COLO668 (cell line): ENCODE data around the gene ANKRD35.
"Not testable (repeated sequence)": the region's sequence is repeated elsewhere in the genome, so short reads cannot be mapped to it uniquely, and the experiment has no call there.

Source experiments
- DNase-seq: peaks from one replicate; lab custom pipeline; 2025; ENCODE audit not compliant: unreplicated experiment; lab: John Stamatoyannopoulos, UW

The ANKRD35 gene

DNA sequence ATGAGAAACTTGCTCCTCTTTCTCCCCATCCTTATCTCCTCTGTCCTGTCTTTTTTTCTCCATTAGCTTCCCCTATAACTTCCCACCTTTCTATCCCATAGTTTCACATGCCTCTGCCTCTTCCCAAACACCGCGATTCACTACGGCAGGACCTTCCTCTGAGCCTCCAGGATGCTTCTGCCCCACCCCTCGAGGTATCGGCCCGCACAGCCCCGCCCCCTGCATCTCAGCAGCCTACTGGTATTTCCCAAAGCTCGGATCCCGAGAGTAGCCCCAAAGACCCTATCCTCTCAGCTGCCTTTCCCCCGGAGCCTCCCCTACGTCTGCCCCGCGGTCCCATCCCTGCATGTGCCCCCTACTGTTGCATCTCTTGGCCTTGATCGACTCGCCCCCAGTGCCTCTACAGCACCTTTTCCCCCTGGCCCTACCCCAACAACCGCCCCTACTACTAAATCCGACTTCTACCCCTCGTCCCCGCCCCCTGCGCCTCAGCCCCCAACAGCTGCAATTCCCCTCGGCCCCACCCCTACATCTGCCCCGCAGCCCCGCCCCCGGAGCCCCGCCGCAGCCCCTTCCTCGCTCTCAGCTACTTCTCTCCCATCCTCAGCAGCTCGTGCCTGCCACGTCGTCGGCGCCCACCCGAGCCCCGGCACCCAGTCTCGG lies 27.3 kb downstream of the ANKRD35 start:
- peak; percentile 56 for DNase-seq

GRCh38 chr1:145857170-145857569 lies 28.5 kb downstream of the ANKRD35 start:
- DNase-seq: no peak

DNA sequence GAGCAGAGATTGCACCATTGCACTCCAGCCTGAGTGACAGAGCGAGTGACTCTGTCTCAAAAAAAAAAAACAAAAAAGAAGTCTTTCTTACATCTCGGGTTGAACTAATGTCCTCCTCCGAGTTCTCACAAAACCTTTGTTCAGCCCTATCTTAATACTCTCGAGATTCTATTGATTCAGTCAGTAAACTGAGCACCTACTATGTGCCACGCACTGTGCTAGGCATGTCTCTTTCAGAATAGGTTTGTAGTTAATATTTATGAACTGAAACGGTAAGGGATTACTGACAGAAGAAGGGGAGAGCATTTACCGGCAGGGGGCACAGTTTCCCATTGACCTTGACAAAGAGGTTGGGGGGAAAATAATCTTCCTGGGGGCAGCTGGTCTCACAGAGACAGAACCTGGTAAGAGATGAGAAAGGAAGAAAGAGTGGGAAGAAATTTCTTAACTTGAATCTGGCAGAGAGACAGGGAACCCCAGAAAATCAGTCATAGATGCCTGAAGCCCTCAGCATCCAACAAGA lies 30.2 kb downstream of the ANKRD35 start:
- DNase-seq: no peak

- no peak for DNase-seq
Measured at GRCh38 chr1:145849356-145850160, 36.1 kb downstream of the ANKRD35 start.

GRCh38 chr1:145847827-145848226 lies 37.8 kb downstream of the ANKRD35 start:
- DNase-seq: no peak

- peak; percentile 28 for DNase-seq
Measured at GRCh38 chr1:145846201-145846612, 39.5 kb downstream of the ANKRD35 start.

DNA sequence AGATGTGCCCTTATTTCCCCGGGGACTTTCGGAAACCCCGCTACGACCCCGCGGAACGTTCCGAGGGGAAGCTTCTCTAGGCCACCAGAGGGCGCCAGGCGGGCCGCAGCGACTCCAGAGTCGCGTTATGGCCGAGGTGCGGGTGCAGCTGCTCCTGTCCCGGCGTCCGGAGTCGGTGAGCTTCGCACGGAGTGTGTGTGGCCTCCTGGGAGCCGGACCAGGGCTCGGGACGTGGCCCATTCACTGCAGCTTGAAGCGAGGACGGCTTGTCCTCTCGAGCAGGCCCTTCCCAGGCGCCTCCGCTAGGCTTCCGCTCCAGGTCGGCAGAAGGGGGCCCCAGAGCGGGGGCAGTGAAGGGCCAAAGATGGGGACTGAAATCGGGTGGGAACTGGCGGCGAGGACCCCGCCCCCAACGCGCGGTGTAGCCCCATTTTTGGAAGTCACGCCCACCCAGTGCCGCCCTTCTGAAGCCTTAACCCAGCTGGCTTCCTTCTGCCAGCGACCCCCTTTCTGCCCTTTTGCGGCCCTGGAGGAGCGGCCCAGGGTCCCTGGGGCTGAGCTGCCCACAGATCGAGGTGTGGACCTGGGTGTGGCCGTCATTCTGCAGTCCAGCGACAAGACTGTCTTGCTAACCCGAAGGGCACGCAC lies 40.0 kb downstream of the ANKRD35 start, which contains the start of gene NUDT17:
Gene NUDT17 (plus strand): TSS at position 117 of the 648 bp plus-strand sequence. CDS start 11 bp downstream, at position 128.
- DNase-seq: peak; percentile 89

- DNase-seq: no peak
Measured at GRCh38 chr1:145845144-145845513, 40.5 kb downstream of the ANKRD35 start.

DNA sequence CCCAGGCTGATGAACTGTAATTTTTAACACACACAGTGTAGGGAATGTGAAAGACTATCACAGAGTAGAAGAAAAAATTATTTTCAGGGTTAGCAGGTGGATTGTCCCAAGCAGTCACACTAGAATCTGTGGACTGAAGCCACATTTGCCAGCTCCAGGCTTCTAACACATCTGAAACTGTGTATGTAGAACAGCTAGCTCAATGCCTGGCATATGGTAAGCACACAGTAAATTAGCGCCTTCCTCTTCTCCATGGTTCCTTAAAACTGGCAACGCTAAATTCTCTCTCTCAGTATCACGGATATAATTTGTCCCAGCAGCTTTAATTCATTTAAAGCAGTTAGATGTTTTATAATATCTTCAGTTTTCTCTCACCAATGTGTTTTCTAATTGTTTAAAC lies 42.6 kb downstream of the ANKRD35 start:
- DNase-seq: no peak

DNA sequence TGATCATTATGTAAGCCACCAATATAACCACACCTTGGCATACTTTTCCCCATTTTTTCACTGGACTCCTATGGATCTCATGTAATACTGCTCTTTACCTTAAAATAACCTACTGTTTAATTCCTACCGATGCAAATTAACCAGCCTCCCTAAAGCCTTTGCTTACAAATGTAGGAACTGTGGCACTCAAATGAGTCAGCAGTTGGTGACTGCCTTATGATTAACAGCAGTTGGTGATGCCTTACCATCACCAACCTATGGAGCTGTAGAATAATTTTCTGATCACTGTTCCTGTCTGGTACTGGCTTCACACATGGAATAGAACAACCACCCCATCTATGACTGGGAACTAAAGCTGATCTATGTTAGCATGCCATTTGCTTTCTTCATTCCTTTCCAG lies 48.0 kb downstream of the ANKRD35 start:
- no peak for DNase-seq

DNA sequence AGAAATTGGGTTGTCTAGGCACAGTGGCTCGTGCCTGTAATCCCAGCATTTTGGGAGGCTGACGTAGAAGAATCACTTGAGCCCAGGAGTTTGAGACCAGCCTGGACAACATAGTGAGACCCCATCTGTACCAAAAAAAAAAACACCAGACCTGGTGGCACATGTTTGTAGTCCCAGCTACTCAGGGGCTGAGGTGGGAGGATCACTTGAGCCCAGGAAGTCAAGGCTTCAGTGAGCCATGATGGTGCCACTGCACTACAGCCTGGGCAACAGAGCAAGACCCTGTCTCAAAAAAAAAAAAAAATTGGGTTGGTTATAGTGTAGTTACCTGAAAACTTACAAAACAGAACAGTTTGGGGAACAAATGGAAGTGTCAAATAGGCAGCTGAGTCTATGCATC lies 54.9 kb downstream of the ANKRD35 start:
- not testable (repeated sequence) for DNase-seq

DNA sequence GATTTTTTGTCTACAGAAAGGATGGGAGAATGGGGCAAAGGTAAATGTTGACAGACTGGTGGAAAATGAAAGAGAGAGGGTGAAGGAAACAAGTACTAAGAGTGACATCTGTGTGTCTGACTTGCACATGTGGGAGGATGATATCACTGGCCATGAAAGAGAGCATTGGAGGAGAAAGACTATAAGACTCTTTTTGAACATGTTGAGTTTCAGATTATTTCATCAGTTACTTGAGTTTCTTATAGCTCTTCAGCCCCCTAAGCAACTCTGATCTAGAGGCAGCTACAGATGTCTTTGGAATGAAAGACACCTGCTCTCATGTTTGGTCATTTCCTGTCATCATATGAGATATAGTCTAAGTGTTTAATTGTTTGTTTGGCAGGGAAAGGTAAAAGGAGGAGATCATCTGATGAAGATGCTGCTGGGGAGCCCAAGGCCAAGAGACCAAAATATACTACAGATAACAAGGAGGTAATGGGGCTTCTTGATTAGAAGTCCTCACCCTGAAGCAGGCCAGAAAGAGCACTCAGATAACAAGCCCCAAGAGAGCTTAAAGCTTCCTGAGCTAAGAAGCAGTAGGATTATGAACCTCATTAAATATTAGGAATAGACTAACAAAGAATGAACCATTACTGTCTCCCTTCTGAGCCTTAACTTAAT lies 57.2 kb downstream of the ANKRD35 start:
- no peak for DNase-seq

GRCh38 chr1:145827966-145828365 lies 57.7 kb downstream of the ANKRD35 start:
- DNase-seq: no peak

GRCh38 chr1:145826030-145826429 lies 59.6 kb downstream of the ANKRD35 start:
- DNase-seq: no peak

DNA sequence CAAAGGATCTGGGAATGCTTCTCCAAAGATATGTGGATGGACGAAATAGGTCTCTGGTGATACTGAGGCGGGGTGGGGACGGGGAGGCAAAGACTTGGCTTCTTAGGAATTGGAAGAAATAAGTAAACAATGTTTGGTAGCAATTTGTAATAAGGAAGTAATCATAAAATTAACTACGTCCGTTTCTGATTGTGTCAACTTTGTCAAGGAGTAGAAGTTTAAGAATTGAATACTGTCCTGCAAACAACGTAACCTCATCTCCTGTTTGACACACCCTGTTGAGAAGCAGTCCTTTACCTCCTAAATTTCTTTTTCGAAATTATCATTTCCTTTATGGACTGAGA lies 61.2 kb downstream of the ANKRD35 start:
- no peak for DNase-seq

DNA sequence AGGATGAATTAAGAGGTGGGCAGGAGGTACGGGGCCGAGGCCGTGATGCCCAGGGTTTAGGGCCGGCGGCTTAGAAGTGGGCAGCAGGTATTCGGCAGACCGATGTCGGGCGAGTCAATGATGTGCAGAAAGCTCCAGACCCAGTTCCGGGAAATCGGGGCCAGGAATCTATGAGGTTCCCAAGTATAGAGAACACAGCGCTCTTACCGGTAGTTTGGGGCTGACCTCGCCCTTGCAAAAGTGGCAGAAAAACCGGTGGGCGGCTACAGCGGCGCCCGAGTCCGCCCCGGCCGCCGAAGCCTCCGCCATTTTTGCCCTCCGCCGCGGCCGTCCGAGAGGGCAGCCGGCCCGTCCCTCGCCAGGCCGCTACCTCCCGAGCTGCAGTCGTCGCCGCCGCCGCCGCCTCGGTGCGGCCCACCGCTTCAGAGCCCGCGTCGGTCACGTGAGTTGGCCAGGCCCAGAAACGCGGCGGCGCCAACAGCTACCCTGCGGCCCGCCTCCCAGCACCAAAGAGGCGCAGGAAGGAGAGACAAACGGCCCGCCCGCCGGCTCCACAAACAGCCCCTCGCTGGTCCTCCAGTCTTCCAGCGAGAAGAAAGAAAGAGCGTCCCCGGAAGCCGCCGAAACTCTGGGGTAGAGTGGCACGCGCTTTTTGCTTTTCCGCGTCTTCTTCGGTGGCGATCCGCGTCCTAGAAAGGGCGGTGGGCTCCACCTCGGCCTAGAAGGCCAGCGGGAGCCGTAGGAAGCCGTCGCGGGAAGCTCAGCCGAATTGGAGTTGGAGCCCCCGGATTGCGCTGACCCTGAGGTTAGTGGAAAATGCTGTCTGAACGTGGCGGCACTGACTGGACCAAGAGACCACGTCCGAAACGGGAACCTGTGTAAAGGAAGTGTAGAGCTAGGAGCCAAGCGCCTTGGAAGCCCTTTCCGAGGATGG lies 61.8 kb downstream of the ANKRD35 start, which contains the start of the genes POLR3C and RNF115:
Gene POLR3C (plus strand): TSS at position 636 of the 934 bp plus-strand sequence. CDS start 1,577 bp downstream, outside the sequence.
Gene RNF115 (minus strand): TSS at position 531 of the 934 bp plus-strand sequence. CDS start 222 bp downstream, at position 309.
- DNase-seq: peak; percentile 95

DNA sequence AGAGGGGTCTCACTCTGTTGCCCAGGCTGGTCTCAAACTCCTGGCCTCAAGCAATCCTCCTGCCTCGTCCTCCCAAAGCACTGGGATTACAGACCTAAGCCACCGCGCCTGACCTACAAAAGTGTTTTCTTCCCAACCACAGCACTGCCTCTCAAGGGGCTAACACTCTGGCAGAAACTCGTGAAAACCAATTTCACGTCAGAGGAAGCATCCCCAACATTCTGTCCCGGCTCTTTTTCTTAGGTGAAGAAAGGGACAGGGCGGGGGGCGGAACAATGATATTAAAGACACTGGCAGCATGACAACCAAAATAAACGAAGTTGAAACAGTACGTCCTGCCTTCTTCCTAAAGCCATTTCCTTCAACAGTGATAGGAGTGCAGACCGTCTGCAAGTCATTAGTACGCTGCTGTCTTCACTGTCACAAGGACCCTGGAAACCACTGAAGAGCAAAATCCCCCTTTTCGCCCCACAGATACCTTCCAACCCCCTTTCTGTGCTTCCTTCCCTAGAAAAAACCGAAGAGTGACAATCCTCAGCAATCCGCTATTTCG lies 62.8 kb downstream of the ANKRD35 start:
- DNase-seq: not testable (repeated sequence)

DNA sequence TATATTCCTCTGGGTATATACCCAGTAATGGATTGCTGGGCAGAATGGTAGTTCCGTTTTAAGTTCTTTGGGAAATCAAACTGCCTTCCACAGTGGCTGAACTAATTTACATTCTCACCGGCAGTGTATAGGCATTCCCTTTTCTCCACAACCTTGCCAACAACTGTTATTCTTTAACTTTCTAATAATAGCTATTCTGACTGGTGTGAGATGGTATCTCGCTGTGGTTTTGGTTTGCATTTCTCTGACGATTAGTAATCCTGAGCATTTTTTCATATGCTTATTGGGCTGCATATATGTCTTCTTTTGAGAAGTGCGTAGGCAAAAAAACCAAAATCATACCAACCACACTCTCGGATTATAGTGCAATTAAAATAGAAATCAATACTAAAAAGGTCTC lies 67.6 kb downstream of the ANKRD35 start:
- not testable (repeated sequence) for DNase-seq
